Measurements from ENCODE around the gene IL3. TPM values are rescaled to one million over a fixed set of nuclear protein-coding genes. Genes with fewer than 3 reads are reported as not detected.
A peak's percentile ranks its signal among the peaks of the same experiment; 100 is the strongest.

IL3 gene
- total RNA-seq, 1 donor from 2014 or later, result 67.7 TPM

- H3K4me3 Mint-ChIP-seq, result no peak overlapping the region
- peaks cover 24% of the 10 kb centered on the region for H3K9me3 Mint-ChIP-seq
- no peak overlapping the region for H3K27ac Mint-ChIP-seq
- no peak for DNase-seq
- H3K36me3 Mint-ChIP-seq (ENCODE audit: low read depth), result peaks cover 5% of the 10 kb centered on the region
- H3K4me1 Mint-ChIP-seq, result peaks cover 11% of the 10 kb centered on the region
- intact Hi-C loops (cut with micrococcal nuclease), result no loop called here
- H3K27me3 Mint-ChIP-seq, result peaks cover 53% of the 10 kb centered on the region
Measured at GRCh38 chr5:132033122-132033521, 27.3 kb upstream of the IL3 start.

- Mint-ChIP-seq H3K4me1 (peaks cover 15% of the 10 kb centered on the region), H3K27ac (no peak overlapping the region), H3K9me3 (peaks cover 34% of the 10 kb centered on the region), H3K27me3 (peaks cover 69% of the 10 kb centered on the region), H3K36me3 (ENCODE audit: low read depth) (peaks cover 6% of the 10 kb centered on the region), H3K4me3 (no peak overlapping the region)
- no peak for DNase-seq
- intact Hi-C loops (cut with micrococcal nuclease), result no loop called here
Measured at GRCh38 chr5:132037353-132037752, 23.1 kb upstream of the IL3 start.

- intact Hi-C loops (cut with micrococcal nuclease), result no loop called here
- no peak overlapping the region for H3K4me3 Mint-ChIP-seq
- DNase-seq, result no peak
- H3K36me3 Mint-ChIP-seq (ENCODE audit: low read depth), result peaks cover 2% of the 10 kb centered on the region
- H3K9me3 Mint-ChIP-seq, result peaks cover 20% of the 10 kb centered on the region
- H3K4me1 Mint-ChIP-seq, result peaks cover 10% of the 10 kb centered on the region
- no peak overlapping the region for H3K27ac Mint-ChIP-seq
- H3K27me3 Mint-ChIP-seq, result peaks cover 40% of the 10 kb centered on the region
Measured at GRCh38 chr5:132044207-132044606, 16.2 kb upstream of the IL3 start.

GRCh38 chr5:132046880-132047299 is 13.6 kb upstream of the IL3 start:
- Mint-ChIP-seq H3K27ac (no peak overlapping the region), H3K27me3 (peaks cover 27% of the 10 kb centered on the region), H3K4me1 (peaks cover 2% of the 10 kb centered on the region), H3K4me3 (no peak overlapping the region), H3K36me3 (ENCODE audit: low read depth) (no peaks in the 10 kb centered on the region), H3K9me3 (peaks cover 4% of the 10 kb centered on the region)
- DNase-seq, result no peak
- intact Hi-C loops (cut with micrococcal nuclease), result no loop called here

GRCh38 chr5:132049093-132049492 is 11.4 kb upstream of the IL3 start:
- Mint-ChIP-seq H3K27me3 (peaks cover 33% of the 10 kb centered on the region), H3K9me3 (no peaks in the 10 kb centered on the region), H3K4me1 (peaks cover 2% of the 10 kb centered on the region), H3K4me3 (no peak overlapping the region), H3K36me3 (ENCODE audit: low read depth) (no peaks in the 10 kb centered on the region), H3K27ac (no peak overlapping the region)
- no peak for DNase-seq
- intact Hi-C loops (cut with micrococcal nuclease), result no loop called here

- Mint-ChIP-seq H3K4me1 (peaks cover 4% of the 10 kb centered on the region), H3K27me3 (peaks cover 31% of the 10 kb centered on the region), H3K4me3 (no peak overlapping the region), H3K27ac (no peak overlapping the region), H3K9me3 (no peaks in the 10 kb centered on the region), H3K36me3 (ENCODE audit: low read depth) (no peaks in the 10 kb centered on the region)
- DNase-seq, result no peak
- intact Hi-C loops (cut with micrococcal nuclease), result no loop called here
Measured at GRCh38 chr5:132049559-132049958, 10.9 kb upstream of the IL3 start.

GRCh38 chr5:132050136-132050535 is 10.3 kb upstream of the IL3 start:
- Mint-ChIP-seq H3K36me3 (ENCODE audit: low read depth) (no peaks in the 10 kb centered on the region), H3K9me3 (no peaks in the 10 kb centered on the region), H3K4me1 (peaks cover 10% of the 10 kb centered on the region), H3K27ac (no peak overlapping the region), H3K27me3 (peaks cover 31% of the 10 kb centered on the region), H3K4me3 (no peak overlapping the region)
- no peak for DNase-seq
- intact Hi-C loops (cut with micrococcal nuclease), result no loop called here

GRCh38 chr5:132050661-132051552 is 9.5 kb upstream of the IL3 start:
- intact Hi-C loops (cut with micrococcal nuclease), result no loop called here
- Mint-ChIP-seq H3K36me3 (ENCODE audit: low read depth) (no peaks in the 10 kb centered on the region), H3K27me3 (peaks cover 28% of the 10 kb centered on the region), H3K4me1 (peaks cover 16% of the 10 kb centered on the region), H3K9me3 (no peaks in the 10 kb centered on the region), H3K27ac (no peak overlapping the region), H3K4me3 (no peak overlapping the region)
- DNase-seq, result no peak

GRCh38 chr5:132052520-132052919 is 7.9 kb upstream of the IL3 start:
- Mint-ChIP-seq H3K4me1 (peaks cover 30% of the 10 kb centered on the region), H3K27ac (peak overlapping the region; percentile 29), H3K36me3 (ENCODE audit: low read depth) (no peaks in the 10 kb centered on the region), H3K9me3 (no peaks in the 10 kb centered on the region), H3K4me3 (no peak overlapping the region), H3K27me3 (peaks cover 29% of the 10 kb centered on the region)
- DNase-seq, result no peak
- intact Hi-C loops (cut with micrococcal nuclease), result no loop called here

GRCh38 chr5:132053483-132053882 is 7.0 kb upstream of the IL3 start:
- H3K9me3 Mint-ChIP-seq, result no peaks in the 10 kb centered on the region
- H3K4me3 Mint-ChIP-seq, result no peak overlapping the region
- intact Hi-C loops (cut with micrococcal nuclease), result no loop called here
- H3K27ac Mint-ChIP-seq, result peak overlapping the region; percentile 34
- no peak for DNase-seq
- no peaks in the 10 kb centered on the region for H3K36me3 Mint-ChIP-seq (ENCODE audit: low read depth)
- peaks cover 34% of the 10 kb centered on the region for H3K4me1 Mint-ChIP-seq
- H3K27me3 Mint-ChIP-seq, result peaks cover 30% of the 10 kb centered on the region

- intact Hi-C loops (cut with micrococcal nuclease), result no loop called here
Measured at GRCh38 chr5:132054031-132054696, 6.3 kb upstream of the IL3 start.

GRCh38 chr5:132054697-132055440 is 5.6 kb upstream of the IL3 start:
- peaks cover 26% of the 10 kb centered on the region for H3K27me3 Mint-ChIP-seq
- peak; percentile 54 for DNase-seq
- H3K27ac Mint-ChIP-seq, result peak overlapping the region; percentile 0
- H3K9me3 Mint-ChIP-seq, result no peaks in the 10 kb centered on the region
- intact Hi-C loops (cut with micrococcal nuclease), result no loop called here
- no peak overlapping the region for H3K4me3 Mint-ChIP-seq
- no peaks in the 10 kb centered on the region for H3K36me3 Mint-ChIP-seq (ENCODE audit: low read depth)
- peaks cover 44% of the 10 kb centered on the region for H3K4me1 Mint-ChIP-seq

More at GRCh38 chr5:132054031-132054696, 6.3 kb upstream of the IL3 start:
- Mint-ChIP-seq H3K27ac (no peak overlapping the region), H3K36me3 (ENCODE audit: low read depth) (no peaks in the 10 kb centered on the region), H3K4me3 (no peak overlapping the region), H3K9me3 (no peaks in the 10 kb centered on the region), H3K27me3 (peaks cover 30% of the 10 kb centered on the region), H3K4me1 (peaks cover 37% of the 10 kb centered on the region)
- peak; percentile 52 for DNase-seq

GRCh38 chr5:132055441-132055807 is 5.0 kb upstream of the IL3 start:
- Mint-ChIP-seq H3K4me3 (no peak overlapping the region), H3K9me3 (no peaks in the 10 kb centered on the region), H3K36me3 (ENCODE audit: low read depth) (no peaks in the 10 kb centered on the region), H3K27ac (no peak overlapping the region), H3K27me3 (peaks cover 22% of the 10 kb centered on the region), H3K4me1 (peaks cover 46% of the 10 kb centered on the region)
- intact Hi-C loops (cut with micrococcal nuclease), result no loop called here
- no peak for DNase-seq

Data from activated CD4-positive, alpha-beta T cell treated with anti-CD3 and anti-CD28 coated beads, Interleukin-2, amount 10 ng/mL, durations not matched to agents 24 days and 14 days (primary cell).